ENCODE results near the gene REM1. TPM values are rescaled to one million over a fixed set of nuclear protein-coding genes. Genes with fewer than 3 reads are reported as not detected.
"Not testable (repeated sequence)": the region's sequence is repeated elsewhere in the genome, so short reads cannot be mapped to it uniquely, and the experiment has no call there.

The REM1 gene
- total RNA-seq, 2 experiments from 2014 or later: not detected

- Mint-ChIP-seq H3K9me3 (ENCODE audit: low read depth) (no peaks in the 10 kb centered on the region), H3K4me1 (peaks cover 27% of the 10 kb centered on the region), H3K36me3 (peaks cover 16% of the 10 kb centered on the region), H3K4me3 (no peak overlapping the region), H3K27ac (no peak overlapping the region), H3K27me3 (no peaks in the 10 kb centered on the region)
- no peak for DNase-seq
- ATAC-seq: no peak
- CTCF ChIA-PET: interaction anchor here (1.0 to 3.5 kb wide), 3 partner anchors 15 to 43 kb away, joined by 3 to 14 read pairs (median 7); no protein-coding TSS in a partner anchor
Measured at GRCh38 chr20:31517373-31517772, 42.3 kb downstream of the REM1 start.

DNA sequence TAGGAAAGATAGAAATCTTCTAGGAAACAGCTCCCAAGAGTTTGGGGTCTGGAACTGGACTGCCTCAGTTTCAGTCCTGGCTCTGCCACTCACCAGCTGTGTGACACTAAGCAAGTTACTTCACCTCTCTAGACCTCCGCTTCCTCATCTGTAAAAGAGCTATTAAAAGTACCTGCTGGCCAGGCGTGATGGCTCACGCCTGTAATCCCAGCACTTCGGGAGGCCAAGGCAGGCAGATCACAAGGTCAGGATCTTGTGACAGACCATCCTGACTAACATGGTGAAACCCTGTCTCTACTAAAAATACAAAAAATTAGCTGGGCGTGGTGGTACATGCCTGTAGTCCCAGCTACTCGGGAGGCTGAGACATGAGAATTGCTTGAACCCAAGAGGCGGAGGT lies 46.2 kb downstream of the REM1 start:
- peaks cover 27% of the 10 kb centered on the region for H3K36me3 Mint-ChIP-seq
- ATAC-seq; H3K27ac Mint-ChIP-seq; H3K27me3 Mint-ChIP-seq; DNase-seq; H3K9me3 Mint-ChIP-seq (ENCODE audit: low read depth); H3K4me3 Mint-ChIP-seq: not testable (repeated sequence)
- H3K4me1 Mint-ChIP-seq: peaks cover 33% of the 10 kb centered on the region
- CTCF ChIA-PET: interaction anchor here (1.1 to 4.1 kb wide), 7 partner anchors 11 to 203 kb away, joined by 3 to 14 read pairs (median 4); no protein-coding TSS in a partner anchor

DNA sequence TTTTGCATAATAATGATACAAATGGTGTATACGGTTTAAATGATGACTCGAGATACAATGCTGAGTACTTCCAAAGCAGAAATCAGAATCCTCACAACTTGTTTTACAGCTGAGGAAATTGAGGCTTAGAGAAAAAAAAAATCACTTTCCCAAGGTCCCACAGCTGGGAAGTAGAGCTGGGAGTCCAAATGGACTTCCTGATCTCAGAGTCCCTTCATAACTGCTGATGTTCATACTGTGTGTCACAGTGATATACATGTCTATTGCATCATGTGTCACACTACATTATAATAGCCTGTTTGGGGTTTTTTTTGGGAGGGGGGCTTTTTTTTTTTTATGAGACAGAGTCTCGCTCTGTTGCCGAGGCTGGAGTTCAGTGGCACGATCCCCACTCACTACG lies 47.6 kb downstream of the REM1 start:
- DNase-seq (no peak), ATAC-seq (no peak)
- Mint-ChIP-seq H3K36me3 (peaks cover 40% of the 10 kb centered on the region), H3K4me3 (no peak overlapping the region), H3K27me3 (no peaks in the 10 kb centered on the region), H3K9me3 (ENCODE audit: low read depth) (no peaks in the 10 kb centered on the region), H3K4me1 (peaks cover 33% of the 10 kb centered on the region), H3K27ac (no peak overlapping the region)
- CTCF ChIA-PET: interaction anchor here (0.8 to 4.1 kb wide), 3 partner anchors 19 to 90 kb away, joined by 3 to 14 read pairs (median 3); no protein-coding TSS in a partner anchor

- H3K9me3 Mint-ChIP-seq (ENCODE audit: low read depth): no peaks in the 10 kb centered on the region
- H3K27me3 Mint-ChIP-seq: no peaks in the 10 kb centered on the region
- peaks cover 33% of the 10 kb centered on the region for H3K4me1 Mint-ChIP-seq
- DNase-seq (no peak), ATAC-seq (no peak)
- H3K4me3 Mint-ChIP-seq: no peak overlapping the region
- peaks cover 42% of the 10 kb centered on the region for H3K36me3 Mint-ChIP-seq
- no peak overlapping the region for H3K27ac Mint-ChIP-seq
- CTCF ChIA-PET: interaction anchor here (0.6 to 4.1 kb wide), 3 partner anchors 21 to 507 kb away, joined by 3 to 14 read pairs (median 4); no protein-coding TSS in a partner anchor
Measured at GRCh38 chr20:31523361-31524283, 48.5 kb downstream of the REM1 start.

DNA sequence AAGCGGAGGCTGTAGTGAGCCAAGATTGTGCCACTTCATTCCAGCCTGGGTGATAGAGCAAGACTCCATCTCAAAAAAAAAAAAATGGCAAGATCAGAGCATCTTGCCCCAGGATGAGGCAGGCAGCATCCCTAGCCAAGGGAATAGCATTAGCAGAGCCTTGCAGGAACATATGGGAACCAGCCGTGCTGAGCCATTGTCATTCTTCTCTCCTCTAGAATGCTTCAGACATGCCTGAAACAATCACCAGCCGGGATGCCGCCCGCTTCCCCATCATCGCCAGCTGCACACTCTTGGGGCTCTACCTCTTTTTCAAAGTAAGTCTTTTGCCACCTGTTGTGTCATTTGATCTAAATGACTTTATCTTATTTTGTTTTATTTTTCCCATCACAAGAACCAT lies 52.2 kb downstream of the REM1 start:
- CTCF ChIA-PET: no interaction called here
- Mint-ChIP-seq H3K4me1 (peaks cover 9% of the 10 kb centered on the region), H3K27ac (no peak overlapping the region), H3K36me3 (peaks cover 48% of the 10 kb centered on the region), H3K27me3 (no peaks in the 10 kb centered on the region), H3K4me3 (no peak overlapping the region), H3K9me3 (ENCODE audit: low read depth) (no peaks in the 10 kb centered on the region)
- ATAC-seq: no peak
- no peak for DNase-seq

Other genes starting within 250 kb of the REM1 start
- gene DEFB115, start 217.6 kb upstream of the REM1 start, total RNA-seq: not detected
- not detected for gene DEFB116, start 166.7 kb upstream of the REM1 start, total RNA-seq
- gene DEFB118, start 106.7 kb upstream of the REM1 start, total RNA-seq: not detected
- gene DEFB119, start 84.7 kb upstream of the REM1 start, total RNA-seq: not detected
- gene DEFB121, start 69.1 kb upstream of the REM1 start, total RNA-seq: not detected
- not detected for gene DEFB123, start 34.7 kb upstream of the REM1 start, total RNA-seq
- not detected for gene DEFB124, start 161 bp upstream of the REM1 start, total RNA-seq
- gene HM13, start 39.2 kb downstream of the REM1 start, total RNA-seq: 100 to 1,000 TPM; 151 to 152 TPM
- gene ID1, start 130.0 kb downstream of the REM1 start, total RNA-seq: not detected
- gene COX4I2, start 162.6 kb downstream of the REM1 start, total RNA-seq: not detected
- gene BCL2L1, start 247.6 kb downstream of the REM1 start, total RNA-seq: 100 to 1,000 TPM in 1 of 2 experiments, 10 to 100 TPM in 1; 69.8 to 121 TPM

All from activated CD8-positive, alpha-beta memory T cell treated with anti-CD3 and anti-CD28 coated beads, Interleukin-2, amount 10 ng/mL, durations not matched to agents 7 days and 5 days (primary cell).